CD4-positive, alpha-beta T cell treated with Interleukin-4 for 1 hour (primary cell): ENCODE measurements around the gene BTBD10.
"Not testable (repeated sequence)": the region's sequence is repeated elsewhere in the genome, so short reads cannot be mapped to it uniquely, and the experiment has no call there.

ENCODE experiments used
- DNase-seq, 2 donors: peaks; one replicate each; pipeline ENCODE4 v3.0.0-alpha.2; 2020 to 2022

The BTBD10 gene

DNA sequence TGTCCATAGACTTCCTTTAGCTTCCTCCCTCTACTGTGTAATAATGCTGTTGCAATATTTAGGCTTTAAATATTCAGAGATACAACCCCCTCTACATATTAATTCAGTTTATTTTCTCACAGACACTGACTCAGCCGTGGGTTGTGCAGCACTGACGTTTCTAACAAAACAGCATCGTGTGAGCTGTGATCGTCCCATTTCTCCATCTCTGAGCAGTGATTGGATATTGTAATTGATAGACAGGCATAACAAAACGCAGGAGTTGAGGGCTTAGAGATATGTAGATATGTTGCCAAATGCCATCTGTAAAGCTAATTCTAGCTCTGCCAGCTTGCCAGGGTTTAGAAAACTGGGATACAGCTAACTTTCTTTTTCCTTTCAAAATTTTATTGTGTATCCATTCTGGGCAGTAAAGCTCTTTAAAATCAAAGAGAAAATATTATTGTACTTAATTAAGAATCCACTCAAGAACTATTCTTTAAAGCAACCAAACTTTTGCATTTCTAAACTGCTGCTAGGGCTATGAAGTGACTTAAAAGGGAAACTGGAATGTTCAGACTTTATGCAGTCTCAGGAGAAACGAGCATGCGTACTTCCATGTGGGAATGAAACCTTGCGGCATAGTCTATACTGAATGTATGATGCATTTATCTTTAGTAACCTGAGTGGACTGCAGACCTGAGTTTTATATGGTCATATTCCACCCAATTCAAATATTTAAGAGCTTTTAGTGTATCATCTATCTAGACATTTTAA is 22.7 kb downstream of the BTBD10 start:
- DNase-seq, result no peak

DNA sequence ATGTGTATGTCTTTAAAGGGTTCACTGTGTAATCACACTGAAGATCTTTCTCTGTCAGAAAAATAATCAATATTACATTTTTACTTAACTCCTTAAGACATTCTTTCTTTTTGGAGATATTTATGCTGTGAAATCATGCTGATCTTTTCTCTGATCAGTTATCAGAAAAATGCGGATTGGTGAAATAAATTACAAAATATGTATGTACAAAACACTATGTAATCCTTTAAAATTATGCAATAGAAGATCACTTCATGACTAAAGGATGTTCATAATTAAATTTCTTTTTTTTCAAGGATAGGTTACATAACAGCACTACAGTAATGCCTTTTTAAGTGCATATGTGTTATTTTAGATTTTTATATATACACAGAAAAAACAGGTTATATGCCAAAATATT is 24.7 kb downstream of the BTBD10 start:
- DNase-seq, result no peak

GRCh38 chr11:13436836-13437235 is 26.2 kb downstream of the BTBD10 start:
- DNase-seq, result not testable (repeated sequence)

DNA sequence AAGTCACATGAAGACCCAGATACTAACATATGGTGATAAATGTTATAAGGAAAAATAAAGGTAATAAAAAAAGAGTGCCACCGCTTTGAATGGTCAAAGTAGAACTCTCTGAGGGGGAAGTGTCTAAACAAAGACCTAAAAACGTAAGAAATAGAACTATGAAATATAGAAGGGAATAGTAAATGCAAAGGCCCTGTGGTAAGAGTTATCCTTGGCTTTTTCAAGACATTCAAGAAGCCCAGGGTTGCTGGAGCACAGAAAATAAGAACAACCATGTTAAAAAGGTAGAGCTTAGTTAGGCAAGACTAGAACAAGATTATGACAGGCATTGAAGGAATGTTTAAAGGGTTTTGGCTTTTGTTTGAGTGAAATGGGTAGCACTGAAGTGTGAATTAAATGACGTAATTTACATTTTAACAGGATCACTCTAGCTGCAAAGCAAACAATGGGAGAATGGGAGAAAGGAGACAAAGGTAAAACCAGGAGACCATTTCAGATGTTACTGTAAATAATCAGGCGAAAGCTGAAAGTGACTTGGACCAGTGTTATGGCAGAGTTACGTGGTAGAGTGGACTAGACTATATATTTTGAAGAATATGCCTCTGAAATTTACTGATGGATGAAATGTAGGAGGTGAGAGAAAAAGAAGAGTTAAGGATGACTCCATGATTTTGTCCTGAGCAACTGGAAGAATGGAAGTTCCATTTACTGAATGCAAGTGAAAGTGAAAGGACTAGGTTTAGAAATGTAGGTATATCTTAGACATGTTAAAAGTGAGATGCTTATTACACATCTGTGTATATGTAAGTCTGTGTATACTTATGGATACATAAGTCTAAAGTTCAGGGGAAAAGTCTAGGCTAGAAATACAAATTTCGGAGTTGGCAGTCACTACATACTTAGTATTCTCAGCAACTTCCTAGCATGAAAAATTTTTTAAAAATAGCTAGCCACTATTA is 28.5 kb downstream of the BTBD10 start:
- no peak for DNase-seq

- no peak for DNase-seq
Observed at GRCh38 chr11:13433437-13433836, 29.6 kb downstream of the BTBD10 start.

DNA sequence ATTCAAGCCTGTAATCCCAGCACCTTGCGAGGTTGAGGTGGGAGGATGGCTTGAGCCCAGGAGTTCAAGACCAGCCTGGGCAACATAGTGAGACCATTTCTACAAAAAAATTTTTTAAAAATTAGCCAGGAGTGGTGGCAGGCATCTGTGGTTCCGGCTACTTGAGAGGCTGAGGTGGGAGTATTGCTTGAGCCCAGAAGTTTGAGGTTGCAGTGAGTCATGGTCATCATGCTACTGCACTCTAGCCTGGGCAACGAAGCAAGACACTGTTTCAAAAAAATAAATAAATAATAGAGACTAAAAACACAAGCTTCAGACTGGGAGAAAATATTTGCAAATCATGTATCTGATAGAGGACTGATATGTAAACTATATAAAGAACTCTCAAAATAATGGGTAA is 33.2 kb downstream of the BTBD10 start:
- DNase-seq, result no peak

- no peak for DNase-seq
Observed at GRCh38 chr11:13429288-13429687, 33.7 kb downstream of the BTBD10 start.

DNA sequence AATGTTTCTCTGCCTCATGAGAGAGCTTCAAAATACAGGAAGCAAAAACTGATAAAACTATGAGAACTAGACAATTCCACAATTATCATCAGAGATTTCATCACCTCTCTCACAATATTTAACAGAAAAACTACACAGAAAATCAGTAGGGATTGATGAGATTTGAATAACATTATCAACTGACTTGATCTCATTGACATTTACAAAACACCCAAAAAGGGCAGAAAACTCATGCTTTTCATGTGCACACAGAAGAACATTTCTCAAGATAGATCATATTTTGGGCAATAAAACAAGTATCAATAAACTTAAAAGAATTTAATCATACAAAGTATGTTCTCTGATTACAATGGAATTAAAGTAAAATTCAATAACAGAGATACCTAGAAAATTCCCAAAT is 35.6 kb downstream of the BTBD10 start:
- no peak for DNase-seq

GRCh38 chr11:13423372-13423771 is 39.6 kb downstream of the BTBD10 start:
- no peak for DNase-seq

- DNase-seq, result no peak
Observed at GRCh38 chr11:13421561-13421960, 41.5 kb downstream of the BTBD10 start.

DNA sequence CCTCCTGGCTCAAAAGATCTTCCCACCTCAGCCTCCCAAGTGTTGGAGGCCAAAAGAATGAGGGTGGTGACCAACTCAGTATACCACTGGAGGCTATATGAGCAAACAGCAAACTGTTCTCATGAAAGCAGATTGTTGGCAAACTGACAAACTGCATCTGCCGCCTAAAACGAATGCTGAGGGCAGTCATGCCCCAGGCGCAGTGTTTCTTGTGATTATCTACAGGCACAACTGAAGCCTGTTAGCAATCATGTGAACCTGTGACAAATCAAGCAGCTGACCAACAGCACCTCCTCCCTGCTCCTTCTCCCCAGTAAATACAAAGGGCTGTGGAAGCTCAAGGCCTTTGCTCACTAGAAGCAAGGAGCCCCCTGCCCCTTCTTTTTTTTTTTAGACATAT is 47.8 kb downstream of the BTBD10 start:
- DNase-seq, result no peak

DNA sequence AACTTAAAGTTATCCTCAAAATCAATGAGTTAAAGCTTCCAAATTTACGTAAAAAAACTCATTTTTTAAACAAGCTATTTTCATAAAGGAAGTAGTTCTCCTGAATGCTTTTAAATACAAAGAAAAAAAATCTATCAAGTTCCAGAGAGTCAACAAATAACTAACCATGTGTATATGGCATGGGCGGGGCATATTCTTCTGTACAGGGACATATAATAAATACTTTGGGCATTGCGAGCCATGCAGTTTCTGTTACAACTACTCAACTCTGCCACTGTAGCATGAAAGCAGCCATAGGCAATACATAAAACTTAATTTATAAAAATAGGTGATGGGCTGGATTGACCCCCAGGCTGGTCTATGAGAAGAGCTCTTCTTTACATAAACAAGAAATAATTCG is 57.8 kb downstream of the BTBD10 start:
- DNase-seq, result no peak

GRCh38 chr11:13398335-13398734 is 64.7 kb downstream of the BTBD10 start:
- not testable (repeated sequence) for DNase-seq

GRCh38 chr11:13391217-13391616 is 71.8 kb downstream of the BTBD10 start:
- no peak for DNase-seq

GRCh38 chr11:13388741-13389140 is 74.3 kb downstream of the BTBD10 start:
- DNase-seq, result no peak

- DNase-seq, result no peak
Observed at GRCh38 chr11:13386567-13386966, 76.5 kb downstream of the BTBD10 start.

- peak in 1 of 2 donors; percentile 40 for DNase-seq
Observed at GRCh38 chr11:13384908-13385640, 77.9 kb downstream of the BTBD10 start.

- DNase-seq, result no peak
Observed at GRCh38 chr11:13382751-13383150, 80.3 kb downstream of the BTBD10 start.

- DNase-seq, result no peak
Observed at GRCh38 chr11:13380731-13381130, 82.3 kb downstream of the BTBD10 start.

DNA sequence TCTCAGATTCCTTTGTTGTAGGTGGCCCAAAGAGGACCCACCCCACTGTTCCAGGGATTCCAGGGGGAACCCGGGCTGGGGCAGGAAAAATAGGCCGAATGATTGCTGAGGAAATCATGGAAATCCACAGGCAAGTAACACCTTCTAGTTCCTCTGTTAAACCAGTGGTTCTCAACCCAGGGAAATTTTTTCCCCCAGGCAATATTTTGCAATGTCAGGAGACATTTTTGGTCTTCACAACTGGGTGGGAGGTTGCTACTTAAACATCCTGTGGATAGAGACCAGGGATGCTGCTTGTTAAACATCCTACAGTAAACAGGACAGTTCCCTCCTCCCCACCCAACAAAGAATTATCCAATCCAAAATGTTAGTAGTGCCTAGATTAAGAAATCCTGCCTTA is 84.7 kb downstream of the BTBD10 start:
- no peak for DNase-seq

DNA sequence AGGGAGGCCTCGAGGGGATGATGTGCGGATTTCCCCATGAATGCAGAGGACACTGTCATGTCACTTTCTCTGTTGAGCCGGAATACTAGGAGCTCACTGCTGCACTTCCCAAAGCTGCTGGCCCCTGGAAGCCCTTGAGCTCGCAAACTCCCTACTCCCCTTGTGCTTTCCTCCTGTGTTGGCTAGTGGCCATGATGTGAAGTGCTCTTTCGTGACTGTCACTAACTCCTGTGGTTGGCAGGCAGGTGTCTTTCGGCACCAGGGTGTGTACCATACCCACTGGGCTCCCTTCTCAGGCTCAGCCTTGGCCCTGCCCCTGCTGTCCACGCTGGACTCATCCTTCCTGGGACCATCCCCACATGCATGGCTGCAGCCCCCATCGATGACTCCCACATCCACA is 86.2 kb downstream of the BTBD10 start:
- no peak for DNase-seq

DNA sequence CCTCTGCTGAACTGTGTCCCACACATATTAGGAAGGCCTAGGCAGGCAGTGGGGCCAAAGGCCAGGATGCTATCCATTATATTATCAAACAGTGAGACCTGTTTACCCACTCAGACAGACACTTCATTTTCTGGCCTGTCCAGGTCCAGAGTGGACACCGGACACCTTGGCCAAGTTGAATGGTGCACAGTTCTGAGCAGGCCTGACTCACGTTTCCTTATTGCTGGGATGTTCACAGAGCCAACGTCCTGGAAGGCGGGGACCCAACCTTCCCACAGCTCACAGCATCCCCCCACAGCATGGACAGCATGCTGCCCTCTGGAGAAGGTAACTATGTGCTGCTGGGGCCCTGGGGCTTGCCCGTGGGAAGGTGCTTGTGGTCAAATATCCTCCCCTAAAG is 86.6 kb downstream of the BTBD10 start:
- no peak for DNase-seq

GRCh38 chr11:13375798-13376197 is 87.2 kb downstream of the BTBD10 start:
- no peak for DNase-seq
